HG02678 (cell line): ENCODE data around the gene TMEM135.
A peak's percentile ranks its signal among the peaks of the same experiment; 100 is the strongest.
"Not testable (repeated sequence)": the region's sequence is repeated elsewhere in the genome, so short reads cannot be mapped to it uniquely, and the experiment has no call there.

Experiments used
- ATAC-seq: cut with Tn5 transposase; IDR thresholded peaks from one replicate; pipeline ENCODE4 v1.9.1; 2021; ENCODE audit warnings: mild to moderate bottlenecking, moderate library complexity; ENCODE audit not compliant: unreplicated experiment

TMEM135 gene

GRCh38 chr11:87037450-87038234, at the start of gene TMEM135:
Gene TMEM135, plus strand, starts transcription at chr11:87037934. Its CDS starts 112 bp downstream, at chr11:87038046.
- peak; percentile 99 for ATAC-seq

DNA sequence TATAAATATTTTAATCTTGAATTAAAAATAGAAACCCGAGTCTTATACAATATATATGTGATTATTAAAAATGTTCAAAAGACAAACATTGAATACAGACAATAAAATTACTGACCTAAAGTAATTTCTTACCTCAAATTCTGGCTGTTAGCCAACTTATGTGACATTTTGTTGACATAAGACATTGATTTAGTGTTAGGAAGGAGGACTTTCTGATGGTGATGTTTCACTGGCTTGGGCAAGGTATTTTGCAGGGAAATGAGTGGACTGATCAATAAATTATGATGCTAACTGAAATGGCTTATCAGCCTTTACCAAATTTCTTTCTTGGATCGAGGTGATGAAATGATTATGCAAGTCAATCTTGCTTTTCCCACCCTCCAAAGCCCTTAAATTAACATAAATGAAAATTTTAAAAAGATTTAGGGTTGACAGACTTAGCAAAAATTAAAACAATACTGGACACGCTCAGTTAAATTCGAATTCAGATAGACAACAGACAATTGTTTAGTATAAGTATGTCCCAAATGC, 49.3 kb upstream of the TMEM135 start:
- no peak for ATAC-seq

- no peak for ATAC-seq
These were observed 47.7 kb upstream of the TMEM135 start for GRCh38 chr11:86990031-86990430.

DNA sequence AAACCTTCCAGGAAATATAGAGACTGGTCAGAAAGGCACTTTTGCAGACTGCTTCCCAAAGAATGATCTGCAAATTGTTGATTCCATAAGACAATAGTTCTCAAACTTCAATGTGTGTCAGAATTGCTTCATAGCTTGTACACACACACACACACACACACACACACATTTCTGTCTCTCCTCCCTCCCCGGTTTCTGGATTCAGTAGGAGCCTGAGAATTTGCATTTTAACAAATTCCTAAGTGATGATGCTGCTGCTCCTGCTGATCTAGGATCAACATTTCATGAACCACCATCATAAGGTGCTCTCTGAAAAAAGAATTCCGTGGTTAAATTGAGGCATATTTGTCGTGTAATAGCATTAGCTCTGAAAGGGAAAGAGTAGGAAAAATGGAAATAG, 47.2 kb upstream of the TMEM135 start:
- no peak for ATAC-seq

DNA sequence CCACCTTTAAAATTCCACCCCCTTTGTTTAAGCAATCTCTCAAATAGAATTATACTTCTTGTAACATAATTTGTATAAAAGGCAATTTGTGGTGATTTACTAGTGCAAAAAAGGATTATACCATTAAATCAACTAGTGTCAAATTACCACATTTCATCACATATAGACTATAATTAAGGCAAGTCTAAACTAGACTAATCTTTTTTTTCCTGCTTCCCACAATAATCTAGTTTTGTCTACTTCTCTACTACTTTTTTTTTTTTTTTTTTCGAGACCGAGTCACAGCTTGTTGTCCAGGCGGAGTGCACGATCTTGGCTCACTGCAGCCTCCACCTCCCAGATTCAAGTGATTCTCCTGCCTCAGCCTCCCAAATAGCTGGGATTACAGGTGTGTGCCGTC, 46.4 kb upstream of the TMEM135 start:
- no peak for ATAC-seq

- ATAC-seq = not testable (repeated sequence)
These were observed 45.4 kb upstream of the TMEM135 start for GRCh38 chr11:86992340-86992739.

DNA sequence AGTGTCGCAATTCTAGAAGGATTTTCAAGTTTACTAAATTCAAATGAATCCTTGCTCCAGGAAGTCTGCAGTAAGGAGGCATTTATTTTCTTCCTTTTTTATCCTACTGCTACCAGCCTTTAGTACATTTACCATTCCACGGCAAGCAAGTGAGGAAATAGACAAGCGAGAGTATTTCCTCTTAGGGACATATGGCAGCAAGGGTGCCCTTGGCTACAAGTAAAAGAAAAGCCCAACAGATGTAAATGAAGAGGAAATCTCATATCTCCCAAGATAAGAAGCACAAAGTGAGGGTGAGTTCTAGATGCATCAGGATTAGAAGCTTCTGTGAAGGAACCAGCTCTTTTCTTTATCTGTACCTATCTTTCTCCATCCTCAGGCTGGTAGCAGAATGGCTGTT, 44.7 kb upstream of the TMEM135 start:
- ATAC-seq = no peak

- no peak for ATAC-seq
These were observed 40.7 kb upstream of the TMEM135 start for GRCh38 chr11:86996953-86997570.

DNA sequence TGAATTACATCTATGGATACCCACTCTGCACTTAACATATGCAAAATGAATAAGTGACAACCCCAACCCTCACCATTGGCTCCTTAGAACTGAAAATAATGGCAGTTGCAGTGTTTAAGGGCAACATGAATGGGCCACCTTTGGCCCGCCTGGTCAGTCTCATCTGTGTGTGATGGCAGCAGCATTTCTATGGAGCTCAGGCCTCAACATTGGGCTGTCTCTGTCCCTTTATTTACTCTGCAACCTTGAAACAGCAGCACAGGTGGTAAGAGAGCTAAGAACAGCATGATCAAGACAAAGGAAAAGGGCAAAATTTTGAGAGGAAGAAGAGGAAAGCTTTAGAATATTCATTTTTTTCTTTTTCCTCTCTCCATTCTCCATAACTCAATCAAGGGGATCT, 38.3 kb upstream of the TMEM135 start:
- no peak for ATAC-seq

DNA sequence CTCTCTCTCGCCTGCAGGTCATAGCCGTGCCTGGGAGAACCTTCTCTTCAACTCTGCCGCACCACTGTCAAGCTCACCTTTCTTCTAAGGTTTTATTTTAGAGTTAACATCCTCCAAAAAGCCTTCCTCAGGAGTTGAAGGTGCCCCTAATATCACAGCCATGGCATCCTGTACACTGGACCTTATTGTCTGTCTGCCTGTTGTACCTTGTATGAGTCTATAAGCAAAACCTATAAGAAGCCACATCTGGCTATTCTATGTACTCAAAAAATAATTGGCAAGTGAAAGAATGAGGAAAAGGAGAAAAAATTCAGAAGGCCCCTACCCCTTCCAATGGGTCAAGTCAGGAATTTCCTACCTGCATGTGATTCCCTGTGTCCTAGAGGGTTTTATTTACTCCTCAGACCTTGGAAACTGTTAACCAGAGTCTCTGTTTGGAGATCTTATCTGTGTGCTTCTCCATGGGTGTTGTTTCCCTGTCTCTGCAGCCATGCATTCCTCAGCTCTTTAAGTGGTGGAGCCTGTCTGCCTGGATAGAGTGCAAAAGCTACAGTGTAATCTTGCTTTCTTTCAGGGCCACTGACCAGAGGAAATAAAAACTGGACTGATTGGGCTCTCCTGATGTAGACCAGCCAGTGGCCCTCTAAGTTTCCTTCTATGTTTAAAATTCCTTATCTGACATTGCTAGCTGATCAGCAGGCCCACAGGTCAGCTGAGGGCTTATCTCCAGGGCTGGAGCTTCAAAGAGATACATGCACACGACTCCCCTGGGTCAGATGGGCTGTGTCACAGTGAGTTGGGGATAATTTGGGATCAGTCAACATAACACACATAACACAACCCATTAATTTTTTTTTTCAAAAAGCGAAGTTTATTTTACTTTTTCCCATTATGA, 37.6 kb upstream of the TMEM135 start:
- ATAC-seq = no peak

DNA sequence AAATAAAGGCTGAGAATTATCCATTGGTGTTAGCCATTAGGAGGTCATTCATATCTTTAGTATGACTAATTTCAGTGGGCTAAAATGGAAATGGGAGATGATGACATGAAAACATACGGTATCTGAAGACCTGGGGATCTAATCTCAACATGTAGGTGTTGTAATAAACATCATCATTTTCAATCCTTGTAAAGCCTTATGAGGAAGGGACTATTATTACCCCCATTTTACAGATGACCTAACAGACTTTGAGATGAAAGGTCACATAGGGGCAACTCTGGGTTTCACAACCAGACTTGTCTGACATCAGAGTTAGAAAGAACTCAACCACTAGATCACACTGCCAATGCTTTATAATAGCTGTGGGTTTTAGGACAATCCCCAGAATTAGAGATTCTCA, 34.8 kb upstream of the TMEM135 start:
- ATAC-seq = no peak

GRCh38 chr11:87004281-87004680, 33.5 kb upstream of the TMEM135 start:
- not testable (repeated sequence) for ATAC-seq

GRCh38 chr11:87005569-87005921, 32.2 kb upstream of the TMEM135 start:
- no peak for ATAC-seq

- ATAC-seq = no peak
These were observed 31.7 kb upstream of the TMEM135 start for GRCh38 chr11:87006035-87006434.

DNA sequence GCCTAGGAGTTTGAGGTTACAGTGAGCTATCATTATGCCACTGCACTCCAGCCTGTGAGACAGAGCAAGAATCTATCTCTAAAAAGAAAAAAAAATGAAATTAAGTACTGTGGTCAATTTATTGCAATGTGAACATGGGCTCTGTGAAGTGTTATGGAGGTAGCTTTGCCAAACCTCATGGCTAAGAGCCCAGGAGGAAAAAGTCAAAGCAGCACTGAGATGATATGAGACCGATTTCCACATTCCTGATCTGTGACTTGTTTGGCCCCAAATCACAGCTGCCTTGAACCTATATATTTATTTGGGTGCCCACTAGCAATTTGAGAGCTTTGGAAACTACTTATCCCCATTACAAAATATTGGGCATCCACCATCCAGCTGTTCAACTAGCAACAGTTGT, 29.8 kb upstream of the TMEM135 start:
- ATAC-seq = no peak

DNA sequence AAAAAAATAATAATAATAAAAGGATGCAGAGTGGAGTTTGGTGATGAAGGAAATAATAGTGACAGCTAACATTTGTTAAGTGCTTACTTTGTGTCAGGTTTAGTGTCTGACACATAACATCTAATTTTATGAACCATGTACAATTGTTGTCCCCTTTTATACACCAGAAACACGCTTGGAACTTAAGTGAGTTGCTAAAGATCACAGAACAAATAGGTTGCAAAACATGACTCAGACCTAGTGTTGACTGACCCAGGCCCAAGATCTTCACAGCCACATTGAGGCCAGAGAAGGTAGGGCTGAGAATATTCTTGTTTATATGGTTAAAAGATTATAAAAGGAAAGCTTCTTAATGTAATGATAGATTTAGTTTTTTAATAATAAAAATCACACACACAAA, 25.6 kb upstream of the TMEM135 start:
- ATAC-seq = no peak

GRCh38 chr11:87012673-87013072, 25.1 kb upstream of the TMEM135 start:
- ATAC-seq = no peak

DNA sequence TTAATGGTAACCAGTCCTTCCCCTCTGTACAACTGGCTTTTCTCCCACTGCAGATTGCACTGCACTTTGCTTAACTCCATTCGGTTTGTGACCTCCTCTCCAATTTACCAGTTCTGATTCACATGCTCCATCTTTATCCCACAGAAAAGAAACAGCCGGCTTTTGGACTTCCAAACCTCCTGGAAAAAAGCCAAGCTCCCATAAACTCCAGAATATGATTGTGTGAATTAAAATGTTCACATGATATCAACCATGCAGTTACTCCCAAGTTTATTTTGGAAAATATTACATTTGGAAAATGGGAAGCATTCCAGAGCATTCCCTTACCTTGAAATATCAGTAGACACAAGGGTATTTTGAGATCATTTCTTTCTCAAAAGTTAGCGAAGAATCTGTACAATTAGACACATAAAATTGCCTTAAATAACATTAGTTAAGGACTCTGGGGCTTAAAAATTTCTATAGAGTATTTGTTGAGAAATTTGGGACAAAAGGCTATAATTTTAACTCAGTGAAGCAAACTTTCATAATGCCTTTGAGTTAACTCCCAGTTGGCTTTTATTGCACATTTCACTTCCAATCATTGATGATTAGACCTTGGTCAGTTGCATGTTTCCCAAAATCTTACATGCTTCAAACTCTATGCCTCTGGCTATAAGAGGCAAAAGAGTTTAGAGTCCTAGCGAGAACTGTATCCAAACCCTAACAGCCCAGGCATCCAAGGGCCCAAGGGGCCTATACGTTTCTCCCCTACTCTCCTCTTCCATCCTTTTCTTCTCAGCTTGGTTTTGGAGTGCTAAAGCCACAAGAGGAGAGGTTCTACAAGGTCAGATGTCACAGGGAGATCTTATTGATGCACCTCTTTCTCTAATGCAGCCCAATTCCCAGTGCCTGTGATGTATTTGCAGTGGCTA, 23.6 kb upstream of the TMEM135 start:
- no peak for ATAC-seq

GRCh38 chr11:87015645-87016044, 22.1 kb upstream of the TMEM135 start:
- no peak for ATAC-seq

DNA sequence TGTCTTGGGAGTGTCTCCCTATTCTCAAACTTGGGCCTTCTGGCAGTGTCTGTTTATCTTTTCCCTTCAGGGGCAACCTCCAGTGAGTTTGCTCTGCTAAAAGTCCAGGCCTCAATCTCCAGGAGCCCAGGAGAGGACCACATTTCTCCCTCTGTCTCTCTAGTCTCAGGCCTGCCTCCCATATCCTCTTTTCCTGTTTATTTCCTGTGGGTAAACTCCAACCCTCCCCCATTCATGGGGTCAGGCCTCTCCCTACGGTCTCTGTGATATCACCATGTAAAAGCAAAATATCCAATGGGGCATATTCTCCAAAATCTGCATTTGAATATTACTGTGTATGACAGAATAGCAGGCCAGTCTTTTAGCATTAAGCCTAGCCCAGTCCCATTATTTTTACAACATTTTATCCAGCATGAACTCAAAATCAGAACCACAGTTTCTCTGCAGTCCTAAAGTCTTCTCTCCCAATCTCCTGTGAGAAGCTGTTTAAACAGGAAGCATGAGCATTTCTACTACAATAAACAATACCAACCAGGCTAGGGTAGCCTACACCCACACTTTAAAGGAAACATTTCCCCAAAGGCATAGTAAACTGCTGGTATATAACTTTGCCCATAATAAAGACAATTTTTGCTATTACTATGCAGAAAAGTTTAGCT, 18.0 kb upstream of the TMEM135 start:
- ATAC-seq = no peak
